HG03439 (cell line): ENCODE data around the gene NNT.

Experiments used
- ATAC-seq: cut with Tn5 transposase; IDR thresholded peaks from one replicate; pipeline ENCODE4 v1.9.1; 2021; ENCODE audit warnings: mild to moderate bottlenecking, moderate library complexity; ENCODE audit not compliant: unreplicated experiment

NNT gene

GRCh38 chr5:43622074-43622473 is 19.1 kb downstream of the NNT start:
- no peak for ATAC-seq

GRCh38 chr5:43623048-43623680 is 20.2 kb downstream of the NNT start:
- ATAC-seq: no peak

- no peak for ATAC-seq
Observed at GRCh38 chr5:43627028-43627427, 24.0 kb downstream of the NNT start.

GRCh38 chr5:43631182-43631910 is 28.4 kb downstream of the NNT start:
- ATAC-seq: peak; percentile 77

- no peak for ATAC-seq
Observed at GRCh38 chr5:43634621-43635020, 31.6 kb downstream of the NNT start.

- no peak for ATAC-seq
Observed at GRCh38 chr5:43635374-43635773, 32.4 kb downstream of the NNT start.

GRCh38 chr5:43636076-43636475 is 33.1 kb downstream of the NNT start:
- ATAC-seq: no peak

GRCh38 chr5:43637416-43637815 is 34.4 kb downstream of the NNT start:
- no peak for ATAC-seq

- ATAC-seq: no peak
Observed at GRCh38 chr5:43638107-43638506, 35.1 kb downstream of the NNT start.

- ATAC-seq: no peak
Observed at GRCh38 chr5:43638546-43638945, 35.6 kb downstream of the NNT start.

GRCh38 chr5:43639566-43639965 is 36.6 kb downstream of the NNT start:
- ATAC-seq: no peak

- no peak for ATAC-seq
Observed at GRCh38 chr5:43642428-43642827, 39.4 kb downstream of the NNT start.

- no peak for ATAC-seq
Observed at GRCh38 chr5:43643327-43643726, 40.3 kb downstream of the NNT start.

- no peak for ATAC-seq
Observed at GRCh38 chr5:43643750-43644149, 40.8 kb downstream of the NNT start.

GRCh38 chr5:43646992-43647391 is 44.0 kb downstream of the NNT start:
- no peak for ATAC-seq

- no peak for ATAC-seq
Observed at GRCh38 chr5:43647789-43648188, 44.8 kb downstream of the NNT start.

GRCh38 chr5:43648499-43649124 is 45.6 kb downstream of the NNT start:
- no peak for ATAC-seq

GRCh38 chr5:43649256-43649655 is 46.3 kb downstream of the NNT start:
- no peak for ATAC-seq

GRCh38 chr5:43652537-43653302 is 49.7 kb downstream of the NNT start:
- no peak for ATAC-seq

- ATAC-seq: no peak
Observed at GRCh38 chr5:43658509-43658908, 55.5 kb downstream of the NNT start.

GRCh38 chr5:43659075-43659474 is 56.1 kb downstream of the NNT start:
- ATAC-seq: no peak
